ENCODE results near the gene ZNF574. TPM values are rescaled to one million over a fixed set of nuclear protein-coding genes. Genes with fewer than 3 reads are reported as not detected.
A peak's percentile ranks its signal among the peaks of the same experiment; 100 is the strongest.

Gene ZNF574
- total RNA-seq, 4 donors from 2014 or later, result 16.0 to 22.8 (median 21.1) TPM

DNA sequence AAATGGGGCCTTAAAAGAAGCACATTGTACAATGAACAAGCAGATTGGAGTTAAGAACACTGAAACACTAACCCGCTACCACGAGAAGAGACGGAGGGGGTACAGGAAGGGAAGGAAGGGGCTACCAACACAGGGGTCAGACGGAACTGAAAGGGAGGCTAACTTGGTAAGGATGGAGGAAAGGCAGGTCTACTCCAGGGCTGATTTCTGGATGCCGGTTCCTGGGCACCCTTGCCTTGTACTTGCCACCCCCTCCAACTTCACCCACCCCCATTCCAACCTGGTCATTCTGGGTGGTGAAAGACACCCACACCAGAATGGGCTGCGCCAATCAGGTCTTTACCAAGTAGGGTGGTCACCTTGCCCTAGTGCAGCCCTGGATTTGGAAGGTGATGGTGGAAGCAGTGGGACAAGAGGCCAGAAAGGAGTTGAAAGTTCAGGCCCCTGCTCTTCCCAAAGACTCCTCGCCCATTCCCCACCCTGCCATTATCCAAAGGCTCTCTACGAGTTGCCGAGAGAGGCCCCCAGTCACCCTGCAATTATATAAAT lies 10.3 kb downstream of the ZNF574 start:
- intact Hi-C loops (cut with DNase I), result no loop called here
- Histone ChIP-seq H3K4me1 (no peaks in the 10 kb centered on the region), H3K4me3 (replicated peaks in 1 of 3) (no peak overlapping the region), H3K27me3 (no peaks in the 10 kb centered on the region), H3K27ac (no peak overlapping the region), H3K9me3 (no peaks in the 10 kb centered on the region), H3K36me3 (peaks cover 6 to 7% of the 10 kb centered on the region in 2 donors)
- WGBS, 2 donors, result 79 to 84% methylated on average over 9 of the region's 9 CpGs
- no peak for DNase-seq
- TF ChIP-seq, protein P1, sequence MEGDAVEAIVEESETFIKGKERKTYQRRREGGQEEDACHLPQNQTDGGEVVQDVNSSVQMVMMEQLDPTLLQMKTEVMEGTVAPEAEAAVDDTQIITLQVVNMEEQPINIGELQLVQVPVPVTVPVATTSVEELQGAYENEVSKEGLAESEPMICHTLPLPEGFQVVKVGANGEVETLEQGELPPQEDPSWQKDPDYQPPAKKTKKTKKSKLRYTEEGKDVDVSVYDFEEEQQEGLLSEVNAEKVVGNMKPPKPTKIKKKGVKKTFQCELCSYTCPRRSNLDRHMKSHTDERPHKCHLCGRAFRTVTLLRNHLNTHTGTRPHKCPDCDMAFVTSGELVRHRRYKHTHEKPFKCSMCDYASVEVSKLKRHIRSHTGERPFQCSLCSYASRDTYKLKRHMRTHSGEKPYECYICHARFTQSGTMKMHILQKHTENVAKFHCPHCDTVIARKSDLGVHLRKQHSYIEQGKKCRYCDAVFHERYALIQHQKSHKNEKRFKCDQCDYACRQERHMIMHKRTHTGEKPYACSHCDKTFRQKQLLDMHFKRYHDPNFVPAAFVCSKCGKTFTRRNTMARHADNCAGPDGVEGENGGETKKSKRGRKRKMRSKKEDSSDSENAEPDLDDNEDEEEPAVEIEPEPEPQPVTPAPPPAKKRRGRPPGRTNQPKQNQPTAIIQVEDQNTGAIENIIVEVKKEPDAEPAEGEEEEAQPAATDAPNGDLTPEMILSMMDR (IDR thresholded peaks at IDR 0.05), result no peak
- TF ChIP-seq POLR2A (IDR thresholded peaks at IDR 0.05), result no peak

DNA sequence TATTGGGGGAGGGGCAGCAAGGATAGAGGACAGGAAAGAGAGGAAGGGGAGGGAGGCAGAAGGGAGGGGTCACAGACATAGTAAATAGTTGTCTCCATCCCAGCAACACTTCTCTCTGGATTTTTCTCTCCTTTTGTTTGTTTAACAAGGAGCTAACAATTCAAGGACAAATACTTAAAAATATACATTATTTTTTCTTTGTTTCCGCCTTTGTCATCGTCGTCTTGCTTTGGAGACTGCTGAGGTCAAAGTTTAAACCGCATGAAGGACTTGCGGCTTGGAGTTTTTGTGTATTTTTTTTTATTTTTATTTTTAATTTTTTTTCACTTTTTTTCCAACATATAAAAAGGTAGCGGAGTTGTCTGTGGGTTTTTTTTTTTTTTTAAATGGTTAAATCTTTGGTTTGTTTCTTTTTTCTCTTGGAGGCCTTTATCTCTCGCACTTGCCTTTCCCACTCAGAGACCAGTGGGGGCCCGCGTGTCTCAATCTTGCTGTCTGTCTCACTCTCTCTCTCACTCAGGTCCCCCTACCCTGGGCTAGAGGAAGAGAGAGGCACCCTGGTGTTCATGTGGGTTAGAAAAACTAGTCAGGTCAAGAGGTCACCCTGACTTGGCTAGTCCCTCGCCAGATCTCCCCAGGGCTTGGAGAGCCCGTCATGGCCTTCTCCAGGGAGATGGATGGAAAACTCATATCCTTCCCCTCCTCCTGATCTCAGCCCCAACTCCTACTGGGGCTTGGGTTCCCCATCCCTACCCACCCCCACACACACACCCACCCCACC lies 11.0 kb downstream of the ZNF574 start:
- Histone ChIP-seq H3K36me3 (no peaks in the 10 kb centered on the region), H3K9me3 (no peaks in the 10 kb centered on the region), H3K4me3 (replicated peaks in 1 of 3) (no peak overlapping the region), H3K27me3 (no peaks in the 10 kb centered on the region), H3K4me1 (no peaks in the 10 kb centered on the region), H3K27ac (no peak overlapping the region)
- no peak for TF ChIP-seq POLR2A (IDR thresholded peaks at IDR 0.05)
- TF ChIP-seq, protein P1 (IDR thresholded peaks at IDR 0.05), result no peak
- WGBS, 2 donors, result 78 to 80% methylated on average over 11 of the region's 11 CpGs
- intact Hi-C loops (cut with DNase I), result no loop called here
- no peak for DNase-seq

DNA sequence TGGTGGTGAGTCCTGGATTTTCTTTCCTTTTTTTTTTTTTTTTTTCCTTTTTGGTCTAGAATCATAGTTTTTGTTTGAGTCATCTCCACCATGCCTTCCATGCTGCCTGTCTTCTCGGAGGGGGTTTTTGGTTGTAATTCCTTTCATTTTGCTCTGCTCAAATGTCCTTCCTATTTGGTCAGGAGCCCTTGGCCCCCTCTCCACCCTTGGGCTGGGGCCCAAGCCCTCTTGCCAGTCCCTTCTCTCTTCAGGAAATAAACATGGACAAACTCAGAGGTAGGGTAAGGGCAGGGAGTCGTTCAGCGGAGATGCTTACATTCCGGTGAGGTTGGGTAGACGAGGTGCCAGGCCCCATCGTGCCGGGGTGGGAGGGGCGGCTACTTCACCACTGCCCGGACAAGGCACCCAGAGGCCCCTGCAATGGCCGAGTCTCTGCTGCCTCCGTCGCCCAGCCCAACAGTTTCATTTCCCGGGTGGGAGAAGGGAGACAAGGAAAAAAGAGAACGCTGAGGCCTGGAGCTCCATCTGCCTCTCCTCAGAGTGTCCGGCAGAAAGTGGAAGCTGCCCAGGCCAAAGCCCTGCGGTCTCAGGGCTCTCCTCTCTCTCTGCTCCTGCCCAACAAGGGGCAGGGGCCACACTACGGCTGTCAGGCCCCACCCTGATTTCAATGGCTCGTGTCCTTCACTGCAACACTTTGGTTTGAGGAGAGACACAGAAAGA lies 12.7 kb downstream of the ZNF574 start:
- no peak for DNase-seq
- Histone ChIP-seq H3K4me1 (no peaks in the 10 kb centered on the region), H3K27me3 (no peaks in the 10 kb centered on the region), H3K9me3 (no peaks in the 10 kb centered on the region), H3K4me3 (replicated peaks in 1 of 3) (no peak overlapping the region), H3K27ac (peak overlapping the region in 1 of 3 donors; percentile 28), H3K36me3 (no peaks in the 10 kb centered on the region)
- intact Hi-C loops (cut with DNase I), result no loop called here
- TF ChIP-seq, protein P1 (IDR thresholded peaks at IDR 0.05), result no peak
- TF ChIP-seq POLR2A (IDR thresholded peaks at IDR 0.05), result no peak
- WGBS, 2 donors, result 57 to 66% methylated on average over 18 of the region's 18 CpGs

DNA sequence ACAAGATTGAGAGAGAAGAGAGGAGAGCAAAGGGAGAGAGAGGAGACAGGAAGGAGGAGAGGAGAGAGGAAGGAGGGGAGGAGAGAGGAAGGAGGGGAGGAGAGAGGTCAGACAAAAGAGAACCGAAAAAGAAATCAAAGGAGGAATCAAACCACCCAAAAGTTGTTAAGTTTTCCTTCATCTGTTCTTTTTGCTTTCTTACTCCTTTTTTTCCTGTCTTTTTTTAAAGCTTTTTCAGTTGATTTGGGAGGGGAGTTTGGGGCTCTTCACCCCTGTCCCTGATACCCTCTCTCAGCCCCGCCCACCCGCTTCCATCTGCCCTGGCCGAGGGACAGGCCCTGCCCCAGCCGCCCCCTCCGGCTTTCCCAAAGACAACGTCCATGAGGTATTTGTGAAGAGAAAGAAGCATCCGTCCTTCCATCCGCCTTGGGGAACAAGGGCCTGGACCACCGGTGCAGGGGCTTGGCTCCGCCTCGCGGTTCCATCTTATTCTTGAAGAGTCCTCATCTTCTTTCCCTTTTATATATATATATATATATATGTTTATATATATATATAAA lies 13.3 kb downstream of the ZNF574 start:
- Histone ChIP-seq H3K4me3 (replicated peaks in 1 of 3) (no peak overlapping the region), H3K36me3 (no peaks in the 10 kb centered on the region), H3K27me3 (no peaks in the 10 kb centered on the region), H3K9me3 (no peaks in the 10 kb centered on the region), H3K4me1 (no peaks in the 10 kb centered on the region), H3K27ac (peak overlapping the region in 1 of 3 donors; percentile 28)
- no peak for DNase-seq
- WGBS, 2 donors, result 71% methylated on average over 13 of the region's 13 CpGs
- intact Hi-C loops (cut with DNase I), result no loop called here
- TF ChIP-seq, protein P1 (IDR thresholded peaks at IDR 0.05), result no peak
- no peak for TF ChIP-seq POLR2A (IDR thresholded peaks at IDR 0.05)
